ENCODE data around the gene LRSAM1.

DNA sequence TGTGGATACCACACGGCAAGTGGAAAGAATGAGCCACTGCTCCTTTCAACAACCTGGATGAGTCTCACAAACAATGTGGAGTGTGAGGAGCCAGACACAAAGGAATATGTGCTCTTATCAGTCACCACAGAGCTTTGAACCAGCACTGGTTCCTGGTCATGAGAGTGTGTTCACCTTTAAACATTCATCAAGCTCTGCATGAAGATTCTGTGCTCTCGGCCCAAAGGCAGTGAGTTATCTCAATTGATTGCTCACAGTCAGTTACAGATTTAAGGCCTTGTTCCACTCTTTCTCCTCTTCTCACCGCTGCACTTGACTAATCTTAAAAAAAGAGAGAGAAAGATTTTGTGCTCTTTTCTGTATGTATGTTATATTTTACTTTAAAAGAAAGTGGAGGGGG, 19.4 kb downstream of the LRSAM1 start:
- no peak for TF ChIP-seq CTCF (conservative IDR thresholded peaks at IDR 0.05; ENCODE audit: low read length)
- no peak for TF ChIP-seq EZH2phosphoT487 (IDR thresholded peaks at IDR 0.05; ENCODE audit: borderline replicate concordance, low read depth, low read length)
